Spinal cord (tissue), 10 donors: ENCODE results near the gene PAXX. TPM values are rescaled to one million over a fixed set of nuclear protein-coding genes. Genes with fewer than 3 reads are reported as not detected.
A peak's percentile ranks its signal among the peaks of the same experiment; 100 is the strongest.

Experiments
- DNase-seq, 6 donors: peaks; one replicate each; pipeline versions ENCODE4 v3.0.0 to v3.0.0-alpha.2; 2013 to 2015; ENCODE audit warnings: low spot score in 6 of 6, low read depth in 4 of 6
- H3K27ac ChIP-seq: one replicate; pipeline ENCODE4 v1.5.1; 2013; ENCODE audit warnings: low read depth, low read length, control low read depth
- H3K27me3 ChIP-seq: one replicate; pipeline ENCODE4 v1.6.1; 2013; ENCODE audit warnings: low read length; ENCODE audit not compliant: control insufficient read depth, insufficient read depth
- H3K36me3 ChIP-seq: one replicate; pipeline ENCODE4 v1.6.1; 2013; ENCODE audit warnings: low read length; ENCODE audit not compliant: control insufficient read depth, insufficient read depth
- H3K4me1 ChIP-seq: one replicate; pipeline ENCODE4 v1.6.1; 2013; ENCODE audit warnings: low read length; ENCODE audit not compliant: control insufficient read depth, insufficient read depth
- H3K4me3 ChIP-seq: one replicate; pipeline ENCODE4 v1.5.1; 2013; ENCODE audit warnings: low read depth, low read length, control low read depth
- H3K9me3 ChIP-seq: one replicate; pipeline ENCODE4 v1.6.1; 2013; ENCODE audit warnings: low read length; ENCODE audit not compliant: control insufficient read depth, insufficient read depth
- WGBS: methylation state at CpG from one replicate; pipeline ENCODE4 v1.1.5; 2013; ENCODE audit warnings: missing lambda C conversion rate; ENCODE audit not compliant: insufficient coverage; 5-methylcytosine and 5-hydroxymethylcytosine counted together
- polyA plus RNA-seq, 2 donors: library from polyadenylated mRNA; unstranded; fragments of 120-200 nt; gene quantifications; one replicate each; pipeline ENCODE4 v1.2.1, GENCODE V29; 2013; ENCODE audit not compliant: insufficient read length in 2 of 2
- total RNA-seq, 2 donors: library from RNA; depleted of rRNA in 1 of 2; stranded (reverse); fragments of 120-200 nt in 1 of 2; fragments of >200 nt in 1 of 2; gene quantifications; one replicate each; pipeline versions ENCODE4 v1.2.3 to v1.2.4, GENCODE V29; 2013 to 2014
- donor health status: healthy.

PAXX gene
- total and polyA plus RNA-seq, 4 donors = 15.7 to 108 (median 72.7) TPM

- Histone ChIP-seq H3K36me3 (no peaks in the 10 kb centered on the region), H3K27me3 (no peaks in the 10 kb centered on the region), H3K4me1 (peaks cover 24% of the 10 kb centered on the region), H3K27ac (peak overlapping the region; percentile 61), H3K9me3 (no peaks in the 10 kb centered on the region), H3K4me3 (no peak overlapping the region)
- 87% methylated on average over 15 of the region's 19 CpGs for WGBS
- no peak for DNase-seq
These were observed 31.8 kb upstream of the PAXX start for GRCh38 chr9:136960212-136960937.

GRCh38 chr9:136960938-136961275 is 31.3 kb upstream of the PAXX start:
- H3K36me3 ChIP-seq = no peaks in the 10 kb centered on the region
- WGBS = 81% methylated on average over 15 of the region's 15 CpGs
- no peak overlapping the region for H3K4me3 ChIP-seq
- no peak for DNase-seq
- H3K4me1 ChIP-seq = peaks cover 27% of the 10 kb centered on the region
- no peaks in the 10 kb centered on the region for H3K27me3 ChIP-seq
- H3K9me3 ChIP-seq = no peaks in the 10 kb centered on the region
- H3K27ac ChIP-seq = peak overlapping the region; percentile 15

- Histone ChIP-seq H3K4me3 (no peak overlapping the region), H3K27ac (peak overlapping the region; percentile 40), H3K27me3 (no peaks in the 10 kb centered on the region), H3K36me3 (no peaks in the 10 kb centered on the region), H3K4me1 (peaks cover 32% of the 10 kb centered on the region), H3K9me3 (no peaks in the 10 kb centered on the region)
- peak in 1 of 6 donors; percentile 66 for DNase-seq
- WGBS = 63% methylated on average over 16 of the region's 23 CpGs
These were observed 30.8 kb upstream of the PAXX start for GRCh38 chr9:136961279-136962065.

GRCh38 chr9:136962163-136962562 is 30.1 kb upstream of the PAXX start:
- WGBS = 97% methylated on average over 6 of the region's 9 CpGs

GRCh38 chr9:136962701-136963248 is 29.4 kb upstream of the PAXX start:
- no peak overlapping the region for H3K27ac ChIP-seq
- no peaks in the 10 kb centered on the region for H3K36me3 ChIP-seq
- WGBS = 75% methylated on average over 11 of the region's 11 CpGs
- H3K4me1 ChIP-seq = peaks cover 33% of the 10 kb centered on the region
- DNase-seq = no peak
- no peaks in the 10 kb centered on the region for H3K27me3 ChIP-seq
- no peak overlapping the region for H3K4me3 ChIP-seq
- no peaks in the 10 kb centered on the region for H3K9me3 ChIP-seq

More at GRCh38 chr9:136962163-136962562, 30.1 kb upstream of the PAXX start:
- Histone ChIP-seq H3K4me3 (no peak overlapping the region), H3K9me3 (no peaks in the 10 kb centered on the region), H3K4me1 (peaks cover 33% of the 10 kb centered on the region), H3K27ac (no peak overlapping the region), H3K27me3 (no peaks in the 10 kb centered on the region), H3K36me3 (no peaks in the 10 kb centered on the region)
- DNase-seq = no peak

- H3K27ac ChIP-seq = no peak overlapping the region
These were observed 28.9 kb upstream of the PAXX start for GRCh38 chr9:136963341-136963740.

GRCh38 chr9:136963751-136964150 is 28.5 kb upstream of the PAXX start:
- no peaks in the 10 kb centered on the region for H3K9me3 ChIP-seq
- no peak overlapping the region for H3K27ac ChIP-seq
- no peak overlapping the region for H3K4me3 ChIP-seq
- H3K36me3 ChIP-seq = no peaks in the 10 kb centered on the region
- no peak for DNase-seq
- no peaks in the 10 kb centered on the region for H3K27me3 ChIP-seq
- H3K4me1 ChIP-seq = peaks cover 33% of the 10 kb centered on the region
- WGBS = 66% methylated on average over 6 of the region's 12 CpGs

More at GRCh38 chr9:136963341-136963740, 28.9 kb upstream of the PAXX start:
- no peak for DNase-seq
- Histone ChIP-seq H3K4me3 (no peak overlapping the region), H3K36me3 (no peaks in the 10 kb centered on the region), H3K9me3 (no peaks in the 10 kb centered on the region), H3K27me3 (no peaks in the 10 kb centered on the region), H3K4me1 (peaks cover 33% of the 10 kb centered on the region)
- 83% methylated on average over 15 of the region's 15 CpGs for WGBS

- no peak overlapping the region for H3K27ac ChIP-seq
- H3K9me3 ChIP-seq = no peaks in the 10 kb centered on the region
- H3K27me3 ChIP-seq = no peaks in the 10 kb centered on the region
- peaks cover 32% of the 10 kb centered on the region for H3K4me1 ChIP-seq
- WGBS = 71% methylated on average over 20 of the region's 22 CpGs
- DNase-seq = no peak
- no peak overlapping the region for H3K4me3 ChIP-seq
- no peaks in the 10 kb centered on the region for H3K36me3 ChIP-seq
These were observed 28.0 kb upstream of the PAXX start for GRCh38 chr9:136964171-136964689.

GRCh38 chr9:136964833-136965422 is 27.3 kb upstream of the PAXX start:
- H3K27ac ChIP-seq = no peak overlapping the region

More at GRCh38 chr9:136964833-136965422, 27.3 kb upstream of the PAXX start:
- WGBS = 84% methylated on average over 24 of the region's 26 CpGs
- DNase-seq = no peak
- H3K4me3 ChIP-seq = no peak overlapping the region
- peaks cover 26% of the 10 kb centered on the region for H3K4me1 ChIP-seq
- no peaks in the 10 kb centered on the region for H3K27me3 ChIP-seq
- H3K36me3 ChIP-seq = no peaks in the 10 kb centered on the region
- H3K9me3 ChIP-seq = no peaks in the 10 kb centered on the region
